Astrocyte (in vitro differentiated cells and primary cell): ENCODE measurements around the gene AKIP1. TPM values are rescaled to one million over a fixed set of nuclear protein-coding genes. Genes with fewer than 3 reads are reported as not detected.

Experiments used
- DNase-seq: peaks from one replicate; pipeline ENCODE4 v3.0.0-alpha.2; 2010; ENCODE audit warnings: low read depth
- FAIRE-seq: peaks from 2 replicates; lab custom pipeline; 2011; peaks lifted over from hg19 to GRCh38; lab: Jason Lieb, UNC
- H2AFZ ChIP-seq: 2 replicates; pipeline ENCODE4 v1.6.0; 2012; ENCODE audit warnings: low read depth, low read length, inconsistent platforms
- H3K27ac ChIP-seq: 2 replicates; pipeline ENCODE4 v1.5.1; 2011; ENCODE audit warnings: low read depth, low read length, inconsistent platforms
- H3K27me3 ChIP-seq: 2 replicates; pipeline ENCODE4 v1.6.0; 2011; ENCODE audit warnings: low read length, inconsistent platforms; ENCODE audit not compliant: insufficient read depth
- H3K36me3 ChIP-seq: 2 replicates; pipeline ENCODE4 v1.5.1; 2011; ENCODE audit warnings: low read length, inconsistent platforms; ENCODE audit not compliant: insufficient read depth
- H3K4me1 ChIP-seq: 2 replicates; pipeline ENCODE4 v1.5.1; 2011; ENCODE audit warnings: low read length, inconsistent platforms; ENCODE audit not compliant: insufficient read depth
- H3K4me2 ChIP-seq: 2 replicates; pipeline ENCODE4 v1.6.0; 2012; ENCODE audit warnings: low read length, inconsistent platforms
- H3K4me3 ChIP-seq: 2 replicates; pipeline ENCODE4 v1.5.1; 2011; ENCODE audit warnings: low read depth, mild to moderate bottlenecking, low read length, inconsistent platforms; ENCODE audit not compliant: insufficient read depth
- H3K79me2 ChIP-seq: 2 replicates; pipeline ENCODE4 v1.6.0; 2012; ENCODE audit warnings: mild to moderate bottlenecking, low read length, inconsistent platforms; ENCODE audit not compliant: insufficient read depth
- H3K9ac ChIP-seq: 2 replicates; pipeline ENCODE4 v1.6.0; 2012; ENCODE audit warnings: mild to moderate bottlenecking, low read length, inconsistent platforms
- H3K9me3 ChIP-seq: 2 replicates; pipeline ENCODE4 v1.5.1; 2012; ENCODE audit warnings: low read depth, mild to moderate bottlenecking, low read length, inconsistent platforms; ENCODE audit not compliant: insufficient read depth
- H4K20me1 ChIP-seq: 2 replicates; pipeline ENCODE4 v1.6.0; 2012; ENCODE audit warnings: low read length, inconsistent platforms; ENCODE audit not compliant: insufficient read depth
- H3K27ac Mint-ChIP-seq: one replicate; pipeline ENCODE4 v1.8.0; 2021; ENCODE audit warnings: mild to moderate bottlenecking, mixed read lengths; ENCODE audit not compliant: unreplicated experiment
- H3K27me3 Mint-ChIP-seq: one replicate; pipeline ENCODE4 v1.8.0; 2021; ENCODE audit warnings: low read depth, mixed read lengths; ENCODE audit not compliant: unreplicated experiment
- H3K36me3 Mint-ChIP-seq: one replicate; pipeline ENCODE4 v1.8.0; 2021; ENCODE audit warnings: low read depth, mixed read lengths; ENCODE audit not compliant: unreplicated experiment
- H3K4me1 Mint-ChIP-seq: one replicate; pipeline ENCODE4 v1.8.0; 2021; ENCODE audit warnings: low read depth, mixed read lengths; ENCODE audit not compliant: unreplicated experiment
- H3K4me3 Mint-ChIP-seq: one replicate; pipeline ENCODE4 v1.8.0; 2021; ENCODE audit warnings: mild to moderate bottlenecking, moderate library complexity, mixed read lengths; ENCODE audit not compliant: unreplicated experiment
- H3K9me3 Mint-ChIP-seq: one replicate; pipeline ENCODE4 v1.8.0; 2021; ENCODE audit warnings: mild to moderate bottlenecking, mixed read lengths; ENCODE audit not compliant: unreplicated experiment
- EZH2 ChIP-seq: IDR thresholded peaks from 2 replicates; pipeline ENCODE4 v1.6.1; 2012; ENCODE audit warnings: mild to moderate bottlenecking, low read length, inconsistent platforms; ENCODE audit not compliant: insufficient read depth
- total RNA-seq: library from RNA; stranded (reverse); gene quantifications from 2 replicates; pipeline ENCODE4 v1.2.1, GENCODE V29; 2021
- TF ChIP-seq, protein P1 (sequence below): IDR thresholded peaks from 2 replicates; pipeline ENCODE4 v1.5.1; 2011; ENCODE audit warnings: low read depth, mild to moderate bottlenecking, inconsistent platforms, low read length, moderate library complexity; ENCODE audit not compliant: insufficient read depth

Gene AKIP1
- total RNA-seq, 1 donor from 2014 or later: 48.2 TPM

DNA sequence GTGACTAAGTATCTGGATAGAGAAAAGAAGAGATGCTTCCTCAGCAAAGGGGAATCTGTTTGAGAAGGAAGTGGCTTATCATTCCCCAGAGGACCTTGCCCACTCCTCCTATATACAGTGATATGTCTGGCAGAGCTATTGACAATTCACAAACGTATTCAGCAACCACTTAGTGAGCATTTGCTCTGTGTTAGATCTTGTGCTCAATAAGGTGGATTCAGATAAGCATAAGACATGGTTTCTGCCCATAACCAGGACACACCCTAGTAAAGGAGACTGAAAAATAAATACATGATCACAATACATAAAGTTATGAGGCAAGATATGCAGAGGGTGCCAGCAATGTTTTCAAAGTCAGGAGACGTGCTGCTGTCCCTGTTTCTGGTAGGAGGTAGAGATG, 51.9 kb downstream of the AKIP1 start:
- no peak overlapping the region for H3K27ac ChIP-seq
- no peak overlapping the region for H2AFZ ChIP-seq
- H3K27me3 ChIP-seq: no peaks in the 10 kb centered on the region
- peaks cover 14% of the 10 kb centered on the region for H4K20me1 ChIP-seq
- H3K27ac Mint-ChIP-seq: no peak overlapping the region
- FAIRE-seq: no peak
- H3K4me3 Mint-ChIP-seq: peak overlapping the region; percentile 96
- no peak for DNase-seq
- H3K79me2 ChIP-seq: peaks cover 52% of the 10 kb centered on the region
- H3K36me3 Mint-ChIP-seq: no peaks in the 10 kb centered on the region
- TF ChIP-seq EZH2: no peak
- TF ChIP-seq, protein P1, sequence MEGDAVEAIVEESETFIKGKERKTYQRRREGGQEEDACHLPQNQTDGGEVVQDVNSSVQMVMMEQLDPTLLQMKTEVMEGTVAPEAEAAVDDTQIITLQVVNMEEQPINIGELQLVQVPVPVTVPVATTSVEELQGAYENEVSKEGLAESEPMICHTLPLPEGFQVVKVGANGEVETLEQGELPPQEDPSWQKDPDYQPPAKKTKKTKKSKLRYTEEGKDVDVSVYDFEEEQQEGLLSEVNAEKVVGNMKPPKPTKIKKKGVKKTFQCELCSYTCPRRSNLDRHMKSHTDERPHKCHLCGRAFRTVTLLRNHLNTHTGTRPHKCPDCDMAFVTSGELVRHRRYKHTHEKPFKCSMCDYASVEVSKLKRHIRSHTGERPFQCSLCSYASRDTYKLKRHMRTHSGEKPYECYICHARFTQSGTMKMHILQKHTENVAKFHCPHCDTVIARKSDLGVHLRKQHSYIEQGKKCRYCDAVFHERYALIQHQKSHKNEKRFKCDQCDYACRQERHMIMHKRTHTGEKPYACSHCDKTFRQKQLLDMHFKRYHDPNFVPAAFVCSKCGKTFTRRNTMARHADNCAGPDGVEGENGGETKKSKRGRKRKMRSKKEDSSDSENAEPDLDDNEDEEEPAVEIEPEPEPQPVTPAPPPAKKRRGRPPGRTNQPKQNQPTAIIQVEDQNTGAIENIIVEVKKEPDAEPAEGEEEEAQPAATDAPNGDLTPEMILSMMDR: no peak
- H3K4me2 ChIP-seq: peak overlapping the region; percentile 97
- no peaks in the 10 kb centered on the region for H3K36me3 ChIP-seq
- H3K4me3 ChIP-seq: peak overlapping the region; percentile 80
- H3K9me3 ChIP-seq: no peaks in the 10 kb centered on the region
- H3K4me1 Mint-ChIP-seq: peaks cover 10% of the 10 kb centered on the region
- H3K27me3 Mint-ChIP-seq: no peaks in the 10 kb centered on the region
- peak overlapping the region; percentile 88 for H3K9ac ChIP-seq
- peaks cover 10% of the 10 kb centered on the region for H3K4me1 ChIP-seq
- no peaks in the 10 kb centered on the region for H3K9me3 Mint-ChIP-seq

DNA sequence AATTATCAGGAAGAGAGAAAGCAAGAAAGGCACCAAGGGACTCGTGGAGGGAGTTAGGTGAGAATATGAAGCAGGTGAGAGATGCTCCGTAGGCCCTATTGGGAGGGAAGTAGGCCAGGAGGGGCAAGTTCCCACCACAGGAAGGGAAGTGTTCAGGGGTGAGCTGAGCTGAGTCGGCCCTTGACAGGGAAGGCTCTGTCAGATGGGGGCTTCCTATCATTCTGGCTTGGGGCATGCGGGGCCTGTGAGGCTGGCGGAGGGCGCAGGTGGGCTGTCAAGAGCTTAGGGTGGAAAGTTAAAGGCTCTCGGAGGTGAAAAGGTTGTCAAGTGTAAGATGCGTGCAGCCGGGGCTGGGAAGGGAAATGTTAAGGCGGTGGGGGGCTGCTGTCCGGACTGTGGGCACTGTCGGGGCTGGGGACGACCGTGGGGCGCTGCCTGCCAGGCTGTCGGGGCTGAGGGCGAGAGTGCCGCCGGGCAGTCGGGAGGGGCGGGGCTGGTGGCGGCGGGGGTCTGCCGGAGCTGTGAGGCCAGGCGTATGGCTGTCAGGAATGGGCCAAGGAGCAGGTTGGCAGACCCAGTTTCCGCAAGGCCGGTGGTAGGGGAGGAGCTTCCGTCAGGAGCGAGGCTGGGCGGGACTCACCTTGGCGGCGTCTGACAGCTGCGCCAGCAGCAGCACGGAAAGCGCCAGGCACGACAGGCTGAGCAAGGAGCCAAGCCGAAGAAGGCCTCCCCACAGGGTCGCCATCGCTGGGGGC, 52.8 kb downstream of the AKIP1 start:
- Histone ChIP-seq H2AFZ (peak overlapping the region; percentile 97), H3K4me3 (peak overlapping the region; percentile 80), H4K20me1 (peaks cover 11% of the 10 kb centered on the region), H3K27ac (peak overlapping the region; percentile 82), H3K4me1 (peaks cover 10% of the 10 kb centered on the region), H3K79me2 (peaks cover 47% of the 10 kb centered on the region), H3K4me2 (peak overlapping the region; percentile 97), H3K36me3 (no peaks in the 10 kb centered on the region), H3K9me3 (no peaks in the 10 kb centered on the region), H3K27me3 (no peaks in the 10 kb centered on the region), H3K9ac (peak overlapping the region; percentile 88)
- FAIRE-seq: no peak
- Mint-ChIP-seq H3K36me3 (no peaks in the 10 kb centered on the region), H3K27ac (peak overlapping the region; percentile 73), H3K4me1 (peaks cover 10% of the 10 kb centered on the region), H3K27me3 (no peaks in the 10 kb centered on the region), H3K9me3 (no peaks in the 10 kb centered on the region), H3K4me3 (peak overlapping the region; percentile 96)
- no peak for TF ChIP-seq EZH2
- TF ChIP-seq, protein P1: no peak
- DNase-seq: peak; percentile 44
